ENCODE results near the gene PPP2R2C.

The PPP2R2C gene

DNA sequence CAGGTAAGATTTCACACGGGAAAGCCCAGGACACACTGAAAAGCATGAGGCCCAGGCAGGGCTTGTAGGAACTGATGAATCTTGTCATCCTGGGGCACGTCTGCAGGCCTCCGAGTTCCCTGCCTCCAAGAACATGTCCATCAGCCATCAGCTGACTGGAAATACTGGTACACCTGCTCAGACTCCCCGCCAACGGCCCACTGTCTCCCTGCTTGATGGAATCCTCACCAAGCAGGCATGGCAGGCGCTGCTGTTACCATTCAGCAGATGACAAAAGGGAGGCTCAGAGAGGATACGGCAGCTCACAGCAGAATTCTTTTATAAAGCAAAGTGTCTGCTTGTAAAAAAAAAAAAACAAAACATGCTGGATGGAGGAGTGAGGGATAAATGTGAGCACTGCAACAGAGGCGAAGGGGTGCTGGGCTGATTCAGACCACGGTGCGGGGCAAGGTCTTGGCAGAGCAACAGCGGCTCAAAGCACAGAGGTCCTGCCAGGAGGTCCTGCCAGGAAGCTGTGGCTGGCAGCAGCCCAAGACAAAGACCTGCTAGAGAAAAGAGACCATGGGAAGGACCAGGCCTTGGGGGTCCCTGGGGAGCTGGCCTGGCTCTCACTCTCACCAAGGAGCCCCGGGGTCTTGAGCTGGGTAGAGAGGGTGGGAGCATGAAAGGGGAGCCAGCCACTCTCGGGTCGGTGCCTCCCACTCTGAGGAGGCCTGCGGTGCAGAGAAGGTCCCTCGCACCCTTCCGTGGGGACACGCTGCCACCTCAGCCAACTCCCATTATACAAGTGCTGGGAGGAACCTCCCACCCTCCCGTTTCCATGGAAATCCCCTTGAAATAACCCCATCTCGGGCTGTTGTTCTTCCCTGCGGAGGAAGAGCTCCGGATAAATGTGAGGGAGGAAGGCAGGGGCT lies 25.6 kb downstream of the PPP2R2C start:
- no peak for DNase-seq

GRCh38 chr4:6446130-6446482 lies 26.3 kb downstream of the PPP2R2C start:
- no peak for DNase-seq

DNA sequence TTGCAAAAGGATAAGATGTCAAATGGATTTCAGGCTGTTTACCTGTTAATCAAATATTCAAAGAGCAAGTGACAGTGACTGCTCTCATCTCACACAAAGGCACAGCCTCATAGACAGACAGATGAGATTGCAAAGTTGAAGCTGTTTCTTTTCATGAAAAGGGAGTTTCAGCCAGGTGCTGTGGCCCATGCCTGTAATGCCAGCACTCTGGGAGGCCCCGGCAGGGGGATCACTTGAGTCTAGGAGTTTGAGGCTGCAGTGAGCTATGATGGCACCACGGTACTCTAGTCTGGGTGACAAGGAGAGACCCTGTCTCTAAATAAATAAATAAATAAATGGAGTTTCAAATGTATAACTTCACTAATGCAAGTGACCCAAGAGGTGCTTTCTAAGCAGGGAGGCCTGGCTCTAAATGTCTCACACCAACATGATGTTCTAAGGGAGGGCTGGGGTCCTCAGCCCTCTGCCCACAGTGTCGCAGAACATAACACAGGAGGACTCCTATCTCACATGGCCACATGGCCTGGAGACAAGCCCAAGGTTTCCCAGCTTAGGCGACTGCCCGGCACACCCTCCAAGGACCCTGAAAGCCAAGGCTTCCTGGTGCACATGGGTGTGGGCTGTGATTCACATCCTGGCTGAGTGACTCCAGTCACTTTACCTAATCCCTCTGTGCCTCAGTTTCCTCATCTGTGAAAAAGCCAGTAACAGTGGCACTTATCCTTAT lies 26.8 kb downstream of the PPP2R2C start:
- no peak for DNase-seq

GRCh38 chr4:6444582-6444981 lies 27.8 kb downstream of the PPP2R2C start:
- peak; percentile 47 for DNase-seq

GRCh38 chr4:6443035-6444023 lies 29.1 kb downstream of the PPP2R2C start:
- peak; percentile 80 for DNase-seq

GRCh38 chr4:6442555-6442954 lies 29.9 kb downstream of the PPP2R2C start:
- no peak for DNase-seq

DNA sequence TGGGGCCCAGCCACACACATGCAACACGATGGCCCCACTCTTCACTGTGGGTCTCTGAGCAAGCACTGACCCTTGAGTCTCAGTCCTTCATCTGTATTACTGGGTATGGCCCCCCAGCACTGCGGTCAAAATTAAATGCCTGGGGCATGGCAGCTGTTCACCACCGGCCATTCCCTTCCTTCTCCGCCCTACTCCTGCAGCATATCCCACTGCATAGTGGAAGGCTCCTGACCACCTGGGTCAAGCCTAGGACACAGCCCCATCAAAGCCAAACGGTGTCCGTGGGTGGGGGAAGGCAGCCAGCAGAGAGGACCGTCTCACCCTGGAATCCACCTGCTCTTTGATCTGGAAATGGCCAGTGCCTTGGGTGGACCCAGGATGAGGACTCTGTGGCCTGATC lies 30.7 kb downstream of the PPP2R2C start:
- no peak for DNase-seq

DNA sequence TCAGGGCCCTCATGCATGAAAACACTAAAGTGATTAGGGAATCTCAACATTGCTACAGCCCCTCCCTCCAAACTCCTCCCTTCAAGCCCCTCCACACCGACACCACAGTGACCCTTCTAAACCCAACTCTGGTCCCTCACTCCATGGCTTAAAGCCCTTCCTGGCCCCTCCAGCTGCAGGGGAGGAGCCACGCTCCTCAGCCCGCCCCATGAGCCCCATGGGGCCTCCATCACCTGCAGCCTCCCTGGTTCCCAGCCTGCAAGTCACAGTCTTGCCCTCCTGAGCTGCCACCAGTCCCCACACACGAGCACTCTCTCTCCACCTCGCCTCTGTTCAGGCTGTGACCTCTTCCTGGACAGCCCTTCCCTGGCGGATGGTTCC lies 31.2 kb downstream of the PPP2R2C start:
- no peak for DNase-seq

GRCh38 chr4:6440506-6441201 lies 31.8 kb downstream of the PPP2R2C start:
- DNase-seq, result no peak

DNA sequence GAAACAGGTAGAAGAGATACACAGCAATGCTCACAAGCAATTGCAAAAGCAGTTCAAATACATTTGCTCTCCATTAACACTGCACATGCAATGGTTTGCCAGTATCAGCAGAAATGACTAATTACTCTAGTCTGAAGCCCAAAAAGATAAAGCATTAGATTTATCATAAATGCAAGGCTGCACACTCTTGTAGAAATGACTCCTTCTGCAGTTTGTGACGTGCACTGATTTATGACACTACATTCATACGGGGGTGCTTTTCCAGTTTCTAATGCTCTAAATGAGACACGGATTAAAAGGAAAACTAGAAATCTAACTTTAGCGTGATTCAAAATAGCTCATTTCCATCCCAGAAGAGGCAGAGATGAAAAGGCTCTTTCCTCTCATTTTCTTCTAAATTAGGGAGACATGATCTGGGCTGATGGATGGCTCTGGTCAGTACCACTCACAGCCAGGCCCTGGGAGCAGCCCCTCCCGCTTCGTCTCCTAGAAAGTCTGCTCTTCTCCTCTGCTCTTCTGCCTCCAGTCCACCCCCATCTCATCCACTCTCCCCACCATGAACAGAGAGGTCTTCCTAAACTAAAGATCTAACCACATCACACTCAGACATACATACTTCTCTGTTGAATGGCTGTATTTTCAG lies 33.2 kb downstream of the PPP2R2C start:
- DNase-seq, result no peak

DNA sequence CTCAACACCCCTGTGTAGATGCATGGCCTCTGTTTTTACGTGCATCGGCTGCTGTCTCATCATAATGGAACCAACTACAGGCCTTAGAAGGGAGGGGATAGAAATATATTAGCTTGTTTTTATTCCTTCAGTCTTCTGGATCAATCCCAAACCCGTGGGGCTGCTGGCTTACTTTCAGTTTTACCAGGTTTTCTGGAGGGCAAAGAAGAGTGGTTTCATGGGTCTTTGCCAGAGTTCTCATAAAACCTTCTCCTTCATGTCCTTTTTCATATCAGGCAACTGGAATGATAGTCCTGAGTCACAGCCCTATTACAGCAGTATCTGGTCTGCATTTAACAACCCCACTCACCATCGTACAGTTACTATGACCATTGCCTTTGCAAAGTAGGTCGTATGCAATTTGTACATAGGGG lies 34.6 kb downstream of the PPP2R2C start:
- no peak for DNase-seq

DNA sequence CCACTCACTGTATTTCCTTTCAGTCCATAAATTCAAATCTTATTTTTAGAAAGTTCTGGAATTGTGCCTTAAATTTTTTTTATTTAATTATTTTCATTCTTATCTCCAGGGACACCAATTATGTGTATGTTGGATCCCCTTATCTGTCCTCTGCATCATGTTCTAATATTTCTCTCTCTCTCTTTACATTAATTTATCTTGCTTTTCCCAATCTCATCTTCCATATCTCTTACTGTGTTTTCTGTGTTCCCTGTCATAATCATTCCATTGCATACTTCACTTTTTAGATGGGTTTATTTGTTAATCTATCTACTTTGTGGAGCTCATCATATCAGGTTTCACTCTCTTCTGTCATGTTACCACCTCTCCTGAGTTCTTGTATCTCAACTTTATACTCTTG lies 37.4 kb downstream of the PPP2R2C start:
- no peak for DNase-seq

DNA sequence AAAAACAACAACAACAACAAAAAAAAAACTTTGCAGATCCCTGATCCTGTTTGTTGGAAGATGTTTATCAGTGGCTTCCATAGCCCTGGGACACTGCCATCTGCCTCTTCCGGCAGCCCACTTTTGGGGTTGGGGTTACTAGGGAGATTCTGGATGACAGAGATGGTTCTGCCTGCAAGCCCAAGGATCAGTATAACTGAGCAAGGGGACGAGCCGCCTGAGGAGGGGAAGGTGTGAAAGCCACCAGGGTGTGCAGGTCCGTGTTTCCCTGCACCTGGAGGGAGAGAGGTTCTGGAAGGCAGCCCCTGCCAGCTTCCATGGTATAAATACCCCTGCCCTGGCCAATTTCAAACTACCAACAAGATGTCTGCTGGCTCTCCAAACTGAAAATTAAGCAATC lies 41.5 kb downstream of the PPP2R2C start:
- DNase-seq, result no peak

DNA sequence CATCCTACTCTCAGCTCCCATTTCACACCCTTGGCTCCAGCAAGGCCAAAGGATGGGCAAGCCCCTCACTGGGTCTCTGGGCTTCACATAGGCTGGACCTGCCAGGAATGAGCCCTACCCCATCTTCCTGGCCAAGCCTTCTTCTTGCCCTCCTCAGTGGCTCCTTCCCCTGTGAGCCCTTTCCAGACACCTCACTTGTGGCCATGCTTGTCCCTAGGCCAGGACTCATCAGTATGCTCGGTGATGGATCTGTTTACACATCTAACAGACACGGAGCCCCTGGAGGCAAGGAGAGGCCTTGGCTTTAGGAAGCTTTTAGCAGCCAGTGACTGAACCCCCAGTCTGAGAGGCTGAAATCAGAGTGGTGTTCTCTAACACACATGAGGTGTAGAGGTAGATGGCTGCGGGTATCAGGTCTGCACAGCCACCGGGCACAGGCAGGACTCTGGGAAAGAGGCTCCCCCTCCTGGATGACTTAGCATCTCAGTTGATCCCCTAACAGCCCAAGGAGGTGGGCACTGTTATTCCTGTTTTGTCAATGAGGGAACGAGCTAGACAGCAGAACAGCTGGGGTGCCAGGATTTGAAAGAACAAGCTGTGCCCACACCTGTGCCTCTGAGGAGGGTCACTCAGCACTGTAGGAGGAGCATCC lies 44.8 kb downstream of the PPP2R2C start:
- DNase-seq, result peak; percentile 63

DNA sequence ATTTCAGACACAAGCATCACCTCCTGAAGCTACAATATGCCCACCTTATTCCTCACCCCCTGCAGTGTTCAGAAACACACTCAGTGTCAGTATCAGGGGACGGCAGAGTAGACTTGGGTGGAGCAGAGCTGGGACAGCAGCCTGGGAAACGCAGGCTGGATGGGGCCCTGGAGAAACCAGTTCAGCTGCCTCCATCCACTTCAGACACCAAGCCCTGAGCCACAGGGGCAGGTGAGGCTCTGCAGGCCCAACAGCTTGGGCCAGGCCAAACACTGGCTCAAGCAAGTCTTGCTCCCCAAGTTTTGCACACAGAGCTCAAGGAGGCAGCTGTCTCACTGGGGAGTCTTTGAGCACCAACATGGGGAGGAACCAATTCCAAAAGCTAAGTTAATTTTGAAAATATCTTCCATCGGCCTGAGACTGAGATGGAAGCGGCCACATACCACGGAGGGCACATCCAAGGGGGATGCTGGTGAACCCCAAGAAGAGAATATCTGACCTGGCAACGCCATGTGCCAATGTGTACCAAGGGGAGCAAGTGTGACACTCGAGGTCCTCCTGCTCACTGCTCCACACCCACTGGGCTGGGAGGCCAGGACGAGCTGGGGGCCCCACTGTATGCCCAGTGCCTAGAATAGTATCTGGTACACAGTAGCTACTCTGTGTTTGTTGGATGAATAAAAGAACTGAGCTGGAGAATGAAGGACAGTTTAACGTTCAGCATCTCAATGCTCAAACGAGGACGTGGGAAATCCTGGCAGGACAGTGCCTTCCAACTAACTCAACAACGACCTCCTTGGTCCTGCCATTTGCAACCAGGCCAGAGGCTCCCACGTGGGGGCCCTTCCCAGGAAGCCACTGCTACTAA lies 45.6 kb downstream of the PPP2R2C start:
- DNase-seq, result no peak

- DNase-seq, result no peak
Measured at GRCh38 chr4:6425911-6426310, 46.5 kb downstream of the PPP2R2C start.

- no peak for DNase-seq
Measured at GRCh38 chr4:6425336-6425735, 47.1 kb downstream of the PPP2R2C start.

DNA sequence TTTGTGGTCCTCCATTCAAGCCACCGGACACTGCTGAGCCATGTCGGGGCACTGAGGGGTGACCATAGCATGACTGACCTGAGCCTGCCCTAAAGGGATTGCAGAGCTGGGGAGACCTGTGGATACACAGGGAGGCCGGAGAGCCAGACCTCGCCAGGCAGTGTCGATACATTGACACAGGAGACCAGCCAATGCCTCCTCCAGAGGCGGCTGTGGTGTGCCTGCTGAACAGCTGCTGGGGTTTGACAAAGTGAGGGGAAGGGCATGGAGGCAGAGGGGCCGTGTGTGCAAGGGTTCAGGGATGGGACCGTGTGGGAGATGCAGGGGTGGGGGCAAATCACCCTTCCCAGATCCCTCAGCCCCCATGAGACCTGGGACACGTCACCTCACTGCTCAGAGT lies 48.0 kb downstream of the PPP2R2C start:
- no peak for DNase-seq

DNA sequence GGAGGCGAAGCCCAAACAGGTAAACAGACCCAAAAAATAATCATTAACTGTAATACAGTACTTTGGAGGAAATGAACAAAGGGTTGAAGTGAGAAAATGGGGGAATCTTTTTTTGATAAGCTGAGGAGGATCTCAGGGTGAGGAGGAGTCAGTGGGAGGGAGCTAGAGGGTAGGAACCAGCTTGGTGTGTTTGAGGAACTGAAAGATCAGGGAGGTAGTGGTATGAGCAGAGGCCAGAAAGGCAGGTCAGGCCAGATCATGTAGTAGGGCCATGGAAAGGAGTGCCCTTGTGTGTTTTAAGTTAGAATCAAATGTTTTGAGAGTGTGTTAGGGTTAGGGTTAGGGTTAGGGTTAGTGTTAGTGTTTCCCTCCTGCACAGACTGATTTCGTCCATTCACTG lies 48.8 kb downstream of the PPP2R2C start:
- DNase-seq, result no peak

DNA sequence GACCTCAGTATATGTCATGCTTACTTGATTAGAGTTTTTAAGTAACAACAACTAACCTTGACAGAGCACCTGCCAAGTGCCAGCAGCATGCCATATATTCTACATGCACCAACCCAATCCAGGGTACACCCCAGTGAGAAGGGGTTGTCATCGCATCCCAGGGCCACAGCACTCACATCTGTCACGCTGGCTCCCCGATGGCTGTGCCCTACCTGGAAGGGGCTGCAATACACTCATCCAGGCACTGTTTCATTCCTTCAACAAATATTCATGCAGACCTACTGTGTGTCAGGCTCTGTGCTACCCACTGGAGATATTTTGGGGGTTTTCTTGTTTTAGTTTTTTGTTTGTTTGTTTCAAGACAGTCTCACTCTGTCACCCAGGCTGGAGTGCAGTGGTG lies 49.5 kb downstream of the PPP2R2C start:
- DNase-seq, result no peak
